ENCODE data around the gene PTGDR.

The PTGDR gene

DNA sequence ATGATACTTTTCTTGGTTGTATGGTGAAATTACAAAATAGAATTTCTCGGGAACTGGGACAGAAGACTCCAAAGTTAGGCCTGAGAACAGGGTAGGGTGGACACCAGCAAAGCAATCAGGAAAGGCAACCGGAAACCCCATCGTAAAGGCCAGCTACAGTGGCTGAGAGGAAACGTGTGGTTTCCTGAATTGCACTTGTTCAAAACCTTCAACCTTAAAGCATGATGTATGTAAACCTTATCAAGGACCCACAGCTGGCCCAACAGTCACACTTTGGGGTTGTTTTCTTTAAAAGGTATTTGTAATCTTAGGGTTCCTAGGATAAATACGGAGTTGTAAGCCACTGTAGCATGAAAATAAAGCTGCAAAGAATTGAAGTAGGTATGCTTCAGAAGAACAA lies 2.2 kb upstream of the PTGDR start:
- H3K4me3 ChIP-seq (ENCODE audit: low read depth, low read length): no peak overlapping the region
- peaks cover 60% of the 10 kb centered on the region for H3K27me3 ChIP-seq (ENCODE audit: control insufficient read depth, insufficient read depth, low read length)
- H3K36me3 ChIP-seq (ENCODE audit: control insufficient read depth, insufficient read depth, low read length): no peaks in the 10 kb centered on the region
- H3K27ac ChIP-seq (ENCODE audit: low read depth, low read length): no peak overlapping the region
- H3K9me3 ChIP-seq (ENCODE audit: control insufficient read depth, insufficient read depth, low read depth, low read length): no peaks in the 10 kb centered on the region
- no peak overlapping the region for H3K9ac ChIP-seq (ENCODE audit: low read length)
- peaks cover 4% of the 10 kb centered on the region; the same call in 1 of the 2 replicates for H3K4me1 ChIP-seq (ENCODE audit: control insufficient read depth, insufficient read depth, low read length)

DNA sequence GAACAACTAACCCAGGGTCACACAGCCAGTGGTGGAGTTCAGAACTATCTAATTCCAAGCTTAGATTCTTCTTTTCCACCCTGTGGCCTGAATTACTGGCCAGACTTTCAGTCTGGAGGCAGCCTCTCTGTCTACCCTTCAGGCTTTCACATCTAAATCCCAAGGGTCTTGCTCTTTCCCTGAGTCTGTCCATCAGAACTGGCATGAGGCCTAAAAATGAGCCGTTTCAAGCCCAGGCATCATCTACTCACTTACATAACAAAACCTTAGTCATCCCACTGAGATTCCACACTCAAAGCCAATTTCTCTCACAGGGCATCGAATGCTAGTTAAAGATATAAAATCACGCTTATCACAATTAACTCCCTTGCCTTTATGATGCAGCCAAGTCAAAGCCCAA lies 1.3 kb upstream of the PTGDR start:
- peaks cover 68% of the 10 kb centered on the region for H3K27me3 ChIP-seq (ENCODE audit: control insufficient read depth, insufficient read depth, low read length)
- no peak overlapping the region for H3K9ac ChIP-seq (ENCODE audit: low read length)
- H3K9me3 ChIP-seq (ENCODE audit: control insufficient read depth, insufficient read depth, low read depth, low read length): no peaks in the 10 kb centered on the region
- H3K4me3 ChIP-seq (ENCODE audit: low read depth, low read length): no peak overlapping the region
- H3K27ac ChIP-seq (ENCODE audit: low read depth, low read length): no peak overlapping the region
- H3K36me3 ChIP-seq (ENCODE audit: control insufficient read depth, insufficient read depth, low read length): no peaks in the 10 kb centered on the region
- peaks cover 4% of the 10 kb centered on the region; the same call in 1 of the 2 replicates for H3K4me1 ChIP-seq (ENCODE audit: control insufficient read depth, insufficient read depth, low read length)

DNA sequence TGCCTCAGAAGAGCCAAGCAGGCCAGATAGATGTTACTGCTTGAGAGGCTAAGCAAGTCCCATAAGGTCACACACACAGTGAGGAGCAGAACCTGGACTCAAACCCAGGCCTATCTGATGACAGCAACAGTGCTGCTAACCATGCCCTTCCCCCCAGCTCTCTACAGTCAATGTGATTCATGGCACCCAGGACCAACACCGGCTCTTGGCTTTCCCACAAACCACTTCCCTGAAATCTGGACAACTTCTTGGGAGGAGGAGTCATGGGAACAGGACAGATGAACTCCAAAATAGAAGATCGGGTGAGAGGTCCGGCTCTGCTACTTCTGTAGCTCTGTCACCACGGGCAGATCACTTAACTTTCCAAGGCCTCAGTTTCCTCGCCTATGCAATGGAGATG lies 716 bp upstream of the PTGDR start:
- Histone ChIP-seq H3K9me3 (ENCODE audit: control insufficient read depth, insufficient read depth, low read depth, low read length) (no peaks in the 10 kb centered on the region), H3K4me1 (ENCODE audit: control insufficient read depth, insufficient read depth, low read length) (peaks cover 4% of the 10 kb centered on the region; the same call in 1 of the 2 replicates), H3K9ac (ENCODE audit: low read length) (no peak overlapping the region), H3K36me3 (ENCODE audit: control insufficient read depth, insufficient read depth, low read length) (no peaks in the 10 kb centered on the region), H3K27me3 (ENCODE audit: control insufficient read depth, insufficient read depth, low read length) (peaks cover 72% of the 10 kb centered on the region), H3K4me3 (ENCODE audit: low read depth, low read length) (peak overlapping the region; percentile 73; the same call in 1 of the 2 replicates), H3K27ac (ENCODE audit: low read depth, low read length) (no peak overlapping the region)

DNA sequence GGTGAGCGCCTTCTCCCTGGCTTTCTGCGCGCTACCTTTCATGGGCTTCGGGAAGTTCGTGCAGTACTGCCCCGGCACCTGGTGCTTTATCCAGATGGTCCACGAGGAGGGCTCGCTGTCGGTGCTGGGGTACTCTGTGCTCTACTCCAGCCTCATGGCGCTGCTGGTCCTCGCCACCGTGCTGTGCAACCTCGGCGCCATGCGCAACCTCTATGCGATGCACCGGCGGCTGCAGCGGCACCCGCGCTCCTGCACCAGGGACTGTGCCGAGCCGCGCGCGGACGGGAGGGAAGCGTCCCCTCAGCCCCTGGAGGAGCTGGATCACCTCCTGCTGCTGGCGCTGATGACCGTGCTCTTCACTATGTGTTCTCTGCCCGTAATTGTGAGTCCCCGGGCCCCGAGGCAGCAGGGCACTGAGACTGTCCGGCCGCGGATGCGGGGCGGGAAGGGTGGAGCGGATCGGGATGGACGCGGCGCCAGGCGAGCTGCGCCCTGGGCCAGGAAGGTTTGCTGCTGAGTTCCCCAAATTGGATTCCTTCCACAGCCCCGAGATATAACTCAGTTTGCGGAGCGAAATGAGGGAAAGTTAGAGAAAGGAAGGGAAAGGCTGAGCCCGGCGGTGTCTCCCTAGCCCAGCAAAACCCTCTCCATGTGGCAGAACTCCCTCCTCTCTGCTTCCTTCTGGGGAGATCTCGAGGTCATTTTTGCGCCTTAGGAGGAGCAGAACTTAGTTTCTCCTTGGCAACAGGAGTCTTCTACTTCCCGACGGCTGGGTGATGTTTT lies 972 bp downstream of the PTGDR start:
- Histone ChIP-seq H3K36me3 (ENCODE audit: control insufficient read depth, insufficient read depth, low read length) (no peaks in the 10 kb centered on the region), H3K9ac (ENCODE audit: low read length) (no peak overlapping the region), H3K4me1 (ENCODE audit: control insufficient read depth, insufficient read depth, low read length) (peaks cover 4% of the 10 kb centered on the region; the same call in 1 of the 2 replicates), H3K9me3 (ENCODE audit: control insufficient read depth, insufficient read depth, low read depth, low read length) (no peaks in the 10 kb centered on the region), H3K27me3 (ENCODE audit: control insufficient read depth, insufficient read depth, low read length) (peaks cover 72% of the 10 kb centered on the region), H3K4me3 (ENCODE audit: low read depth, low read length) (peak overlapping the region; percentile 73), H3K27ac (ENCODE audit: low read depth, low read length) (no peak overlapping the region)

DNA sequence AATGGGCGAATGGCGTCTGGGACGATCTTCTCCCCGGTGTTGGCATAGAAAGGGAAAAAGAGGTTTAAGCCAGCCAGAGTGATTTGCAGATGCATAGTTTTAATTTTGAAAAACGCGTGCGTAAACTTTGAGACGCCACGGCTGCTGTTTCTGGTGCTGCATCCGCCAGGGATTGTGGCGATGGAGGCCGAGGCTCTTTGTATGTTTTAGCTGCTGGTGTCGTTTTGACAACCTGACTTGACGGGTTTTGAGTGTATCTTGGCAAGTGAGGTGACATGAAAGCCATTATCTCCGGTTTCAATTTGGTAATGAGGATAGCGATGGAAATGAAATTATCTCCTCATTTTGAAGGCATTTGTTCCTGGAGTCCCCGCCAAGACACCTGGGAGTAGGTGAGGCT lies 1.6 kb downstream of the PTGDR start:
- H3K27me3 ChIP-seq (ENCODE audit: control insufficient read depth, insufficient read depth, low read length): peaks cover 67% of the 10 kb centered on the region
- H3K4me1 ChIP-seq (ENCODE audit: control insufficient read depth, insufficient read depth, low read length): peaks cover 4% of the 10 kb centered on the region; the same call in 1 of the 2 replicates
- peak overlapping the region; percentile 73 for H3K4me3 ChIP-seq (ENCODE audit: low read depth, low read length)
- no peak overlapping the region for H3K9ac ChIP-seq (ENCODE audit: low read length)
- H3K36me3 ChIP-seq (ENCODE audit: control insufficient read depth, insufficient read depth, low read length): no peaks in the 10 kb centered on the region
- H3K9me3 ChIP-seq (ENCODE audit: control insufficient read depth, insufficient read depth, low read depth, low read length): no peaks in the 10 kb centered on the region
- H3K27ac ChIP-seq (ENCODE audit: low read depth, low read length): no peak overlapping the region

DNA sequence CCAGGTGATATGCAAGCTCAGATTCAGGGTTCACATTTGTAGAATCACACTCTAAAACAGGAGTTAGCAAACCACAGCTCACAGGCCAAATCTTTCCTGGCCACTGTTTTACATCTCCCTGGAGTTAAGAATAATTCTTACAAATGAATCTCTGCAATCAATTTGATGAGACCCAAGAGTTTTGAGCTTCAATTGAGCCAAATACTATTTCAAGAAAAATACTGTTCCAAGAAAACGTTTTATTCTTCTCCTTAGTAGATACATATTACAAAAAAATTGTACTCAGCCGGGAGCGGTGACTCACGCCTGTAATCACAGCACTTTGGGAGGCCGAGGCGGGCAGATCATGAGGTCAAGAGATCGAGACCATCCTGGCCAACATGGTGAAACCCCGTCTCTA lies 2.5 kb downstream of the PTGDR start:
- Histone ChIP-seq H3K27me3 (ENCODE audit: control insufficient read depth, insufficient read depth, low read length) (peaks cover 68% of the 10 kb centered on the region), H3K4me3 (ENCODE audit: low read depth, low read length) (no peak overlapping the region), H3K36me3 (ENCODE audit: control insufficient read depth, insufficient read depth, low read length) (no peaks in the 10 kb centered on the region), H3K9me3 (ENCODE audit: control insufficient read depth, insufficient read depth, low read depth, low read length) (no peaks in the 10 kb centered on the region), H3K9ac (ENCODE audit: low read length) (no peak overlapping the region), H3K27ac (ENCODE audit: low read depth, low read length) (no peak overlapping the region), H3K4me1 (ENCODE audit: control insufficient read depth, insufficient read depth, low read length) (peaks cover 4% of the 10 kb centered on the region; the same call in 1 of the 2 replicates)

DNA sequence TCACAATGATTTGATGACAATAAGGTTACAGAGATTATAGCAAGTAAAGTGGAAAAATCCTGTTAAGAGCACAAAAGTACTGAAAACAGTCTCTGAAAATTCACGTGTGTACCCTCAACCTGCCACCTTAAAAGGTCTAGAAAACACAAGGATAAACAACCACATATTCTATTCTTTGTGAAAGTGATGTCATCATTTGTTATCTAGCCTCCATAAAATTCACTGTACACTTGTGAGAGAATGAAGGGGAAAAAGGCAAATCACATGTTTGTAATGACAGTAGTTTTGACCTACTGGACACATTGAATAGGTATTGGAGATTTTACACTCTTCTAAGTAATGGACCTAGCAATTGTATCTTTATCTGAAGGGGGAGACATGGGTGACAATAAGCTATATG lies 4.0 kb downstream of the PTGDR start:
- Histone ChIP-seq H3K9me3 (ENCODE audit: control insufficient read depth, insufficient read depth, low read depth, low read length) (no peaks in the 10 kb centered on the region), H3K27ac (ENCODE audit: low read depth, low read length) (no peak overlapping the region)

DNA sequence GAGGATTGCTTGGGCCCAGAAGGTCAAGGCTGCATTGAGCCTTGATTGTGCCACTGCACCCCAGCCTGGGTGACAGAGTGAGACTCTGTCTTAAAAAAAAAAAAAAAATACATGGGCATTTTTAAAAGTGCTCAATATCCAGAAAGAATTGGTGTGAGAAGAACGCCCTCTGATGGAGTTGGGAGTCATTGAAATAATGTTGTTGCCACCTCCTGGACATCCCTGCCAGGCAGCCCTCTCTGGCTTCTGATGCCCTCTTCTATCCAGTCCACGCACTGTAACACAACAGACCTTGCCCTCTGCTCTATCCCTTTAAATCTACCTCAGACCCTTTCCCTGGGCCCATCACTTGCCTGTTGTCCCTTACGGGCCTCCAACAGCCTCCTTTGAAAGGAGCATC lies 4.9 kb downstream of the PTGDR start:
- H3K36me3 ChIP-seq (ENCODE audit: control insufficient read depth, insufficient read depth, low read length): no peaks in the 10 kb centered on the region
- no peak overlapping the region for H3K9ac ChIP-seq (ENCODE audit: low read length)
- no peaks in the 10 kb centered on the region for H3K9me3 ChIP-seq (ENCODE audit: control insufficient read depth, insufficient read depth, low read depth, low read length)
- peaks cover 8% of the 10 kb centered on the region for H3K4me1 ChIP-seq (ENCODE audit: control insufficient read depth, insufficient read depth, low read length)
- H3K27me3 ChIP-seq (ENCODE audit: control insufficient read depth, insufficient read depth, low read length): peaks cover 45% of the 10 kb centered on the region
- H3K27ac ChIP-seq (ENCODE audit: low read depth, low read length): no peak overlapping the region
- H3K4me3 ChIP-seq (ENCODE audit: low read depth, low read length): no peak overlapping the region

More for the DNA sequence above, 4.0 kb downstream of the PTGDR start:
- Histone ChIP-seq H3K4me3 (ENCODE audit: low read depth, low read length) (no peak overlapping the region), H3K27me3 (ENCODE audit: control insufficient read depth, insufficient read depth, low read length) (peaks cover 53% of the 10 kb centered on the region), H3K4me1 (ENCODE audit: control insufficient read depth, insufficient read depth, low read length) (peaks cover 8% of the 10 kb centered on the region; the same call in 1 of the 2 replicates), H3K36me3 (ENCODE audit: control insufficient read depth, insufficient read depth, low read length) (no peaks in the 10 kb centered on the region), H3K9ac (ENCODE audit: low read length) (no peak overlapping the region)

DNA sequence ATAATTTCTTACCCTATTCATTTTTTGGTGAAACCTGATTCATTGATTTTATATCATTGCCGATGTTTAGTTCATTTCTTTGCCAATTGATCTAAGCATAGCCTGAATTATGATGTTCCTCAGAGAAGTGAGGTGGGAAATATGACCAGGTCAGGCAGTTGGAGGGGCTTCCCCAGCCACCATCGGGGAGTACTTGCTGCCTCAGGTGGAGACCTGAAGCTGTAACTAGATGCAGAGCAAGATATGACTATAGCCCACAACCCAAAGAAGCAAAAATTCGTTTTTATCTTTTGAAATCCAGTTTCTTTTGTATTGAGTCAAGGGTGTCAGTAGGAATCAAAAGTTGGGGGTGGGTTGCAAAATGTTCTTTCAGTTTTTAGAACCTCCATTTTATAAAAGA lies 7.9 kb downstream of the PTGDR start:
- Histone ChIP-seq H3K9me3 (ENCODE audit: control insufficient read depth, insufficient read depth, low read depth, low read length) (no peaks in the 10 kb centered on the region), H3K27ac (ENCODE audit: low read depth, low read length) (no peak overlapping the region), H3K9ac (ENCODE audit: low read length) (no peak overlapping the region), H3K4me3 (ENCODE audit: low read depth, low read length) (no peak overlapping the region), H3K4me1 (ENCODE audit: control insufficient read depth, insufficient read depth, low read length) (peaks cover 6% of the 10 kb centered on the region; the same call in 1 of the 2 replicates), H3K27me3 (ENCODE audit: control insufficient read depth, insufficient read depth, low read length) (peaks cover 15% of the 10 kb centered on the region; the same call in 1 of the 2 replicates), H3K36me3 (ENCODE audit: control insufficient read depth, insufficient read depth, low read length) (no peaks in the 10 kb centered on the region)

DNA sequence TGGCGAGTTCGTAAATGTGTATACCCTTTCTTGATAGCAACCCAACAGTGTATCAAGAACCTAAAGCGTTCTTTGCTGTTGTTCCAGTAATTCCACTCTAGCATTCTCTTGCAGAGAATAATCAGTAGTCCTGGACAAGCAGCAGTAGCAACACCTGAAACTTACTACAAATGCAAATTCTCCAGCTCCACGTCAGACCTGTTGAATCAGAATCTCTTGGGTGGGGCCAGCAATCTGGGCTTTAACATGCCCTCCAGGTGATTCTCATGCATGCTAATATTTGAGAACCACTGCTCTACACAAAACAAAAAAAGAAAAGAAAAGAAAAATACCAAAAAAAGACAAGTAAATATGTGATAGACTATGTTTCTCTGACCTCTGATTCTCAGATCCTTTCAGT lies 10.1 kb downstream of the PTGDR start:
- peaks cover 10% of the 10 kb centered on the region; the same call in 1 of the 2 replicates for H3K4me1 ChIP-seq (ENCODE audit: control insufficient read depth, insufficient read depth, low read length)
- no peak overlapping the region for H3K27ac ChIP-seq (ENCODE audit: low read depth, low read length)
- no peaks in the 10 kb centered on the region for H3K36me3 ChIP-seq (ENCODE audit: control insufficient read depth, insufficient read depth, low read length)
- peaks cover 3% of the 10 kb centered on the region; the same call in 1 of the 2 replicates for H3K27me3 ChIP-seq (ENCODE audit: control insufficient read depth, insufficient read depth, low read length)
- no peak overlapping the region for H3K9ac ChIP-seq (ENCODE audit: low read length)
- H3K4me3 ChIP-seq (ENCODE audit: low read depth, low read length): no peak overlapping the region
- no peaks in the 10 kb centered on the region for H3K9me3 ChIP-seq (ENCODE audit: control insufficient read depth, insufficient read depth, low read depth, low read length)

DNA sequence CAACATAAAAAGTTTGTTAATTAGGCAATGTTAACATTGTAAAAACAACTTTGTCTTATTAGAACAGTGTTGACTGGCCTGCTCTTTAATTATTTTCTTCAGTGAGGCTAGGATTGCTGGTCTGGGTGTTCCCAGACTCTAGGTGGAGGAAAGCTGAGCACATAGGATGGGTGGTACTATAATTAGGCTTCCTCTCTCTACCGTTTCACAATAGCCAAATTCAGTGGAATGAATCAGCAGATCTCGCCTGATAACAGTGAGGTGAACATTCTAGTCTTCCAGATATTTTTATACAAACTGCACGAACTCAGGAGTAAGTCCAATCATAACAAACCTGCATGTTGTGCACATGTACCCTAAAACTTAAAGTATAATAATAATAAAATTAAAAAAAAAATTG lies 11.9 kb downstream of the PTGDR start:
- peaks cover 1% of the 10 kb centered on the region; the same call in 1 of the 2 replicates for H3K27me3 ChIP-seq (ENCODE audit: control insufficient read depth, insufficient read depth, low read length)
- no peak overlapping the region for H3K9ac ChIP-seq (ENCODE audit: low read length)
- no peaks in the 10 kb centered on the region for H3K36me3 ChIP-seq (ENCODE audit: control insufficient read depth, insufficient read depth, low read length)
- no peak overlapping the region for H3K27ac ChIP-seq (ENCODE audit: low read depth, low read length)
- H3K4me3 ChIP-seq (ENCODE audit: low read depth, low read length): no peak overlapping the region
- no peaks in the 10 kb centered on the region for H3K9me3 ChIP-seq (ENCODE audit: control insufficient read depth, insufficient read depth, low read depth, low read length)
- peaks cover 10% of the 10 kb centered on the region; the same call in 1 of the 2 replicates for H3K4me1 ChIP-seq (ENCODE audit: control insufficient read depth, insufficient read depth, low read length)
